GM19351 (cell line): ENCODE measurements around the gene COL6A1.
"Not testable (repeated sequence)": the region's sequence is repeated elsewhere in the genome, so short reads cannot be mapped to it uniquely, and the experiment has no call there.

ENCODE experiments used
- ATAC-seq: cut with Tn5 transposase; IDR thresholded peaks from one replicate; pipeline ENCODE4 v1.9.1; 2021; ENCODE audit warnings: mild to moderate bottlenecking, moderate library complexity; ENCODE audit not compliant: unreplicated experiment

The COL6A1 gene

DNA sequence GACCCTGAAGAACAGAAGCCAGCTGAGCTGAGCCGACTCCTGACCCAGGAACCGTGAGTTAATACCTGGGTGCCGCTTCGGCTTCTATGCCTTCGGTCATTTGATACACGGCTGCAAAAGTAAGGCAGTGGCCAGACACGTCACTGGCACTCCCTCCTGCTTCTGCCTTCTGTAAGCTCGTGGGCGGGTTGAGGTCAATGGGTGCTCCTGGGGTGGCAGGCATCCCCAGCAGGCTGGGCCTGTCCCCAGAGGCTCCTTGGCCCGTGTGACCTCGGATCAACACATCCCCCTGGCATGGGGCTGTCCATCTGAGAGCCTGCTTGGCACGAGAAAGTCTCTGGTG is 35.7 kb upstream of the COL6A1 start:
- ATAC-seq: no peak

DNA sequence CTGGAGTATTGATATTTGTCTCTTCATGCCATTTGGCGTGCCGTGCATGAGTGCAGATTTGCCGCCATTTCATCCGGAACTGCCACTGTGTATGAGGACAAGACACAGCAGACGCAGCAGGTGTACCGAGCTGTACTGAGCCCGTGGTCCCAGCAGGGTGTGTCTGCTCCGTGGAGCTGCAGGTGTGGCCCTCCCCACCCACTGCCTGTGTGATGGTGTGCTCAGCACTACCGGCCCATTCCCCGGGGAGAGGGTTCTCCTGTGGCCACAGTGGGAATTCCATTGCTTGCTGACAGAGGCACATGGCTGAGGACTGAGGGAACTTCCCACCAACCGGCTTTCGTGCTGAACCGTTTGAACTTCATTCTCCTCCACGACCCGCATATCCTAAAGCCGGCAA is 34.3 kb upstream of the COL6A1 start:
- no peak for ATAC-seq

DNA sequence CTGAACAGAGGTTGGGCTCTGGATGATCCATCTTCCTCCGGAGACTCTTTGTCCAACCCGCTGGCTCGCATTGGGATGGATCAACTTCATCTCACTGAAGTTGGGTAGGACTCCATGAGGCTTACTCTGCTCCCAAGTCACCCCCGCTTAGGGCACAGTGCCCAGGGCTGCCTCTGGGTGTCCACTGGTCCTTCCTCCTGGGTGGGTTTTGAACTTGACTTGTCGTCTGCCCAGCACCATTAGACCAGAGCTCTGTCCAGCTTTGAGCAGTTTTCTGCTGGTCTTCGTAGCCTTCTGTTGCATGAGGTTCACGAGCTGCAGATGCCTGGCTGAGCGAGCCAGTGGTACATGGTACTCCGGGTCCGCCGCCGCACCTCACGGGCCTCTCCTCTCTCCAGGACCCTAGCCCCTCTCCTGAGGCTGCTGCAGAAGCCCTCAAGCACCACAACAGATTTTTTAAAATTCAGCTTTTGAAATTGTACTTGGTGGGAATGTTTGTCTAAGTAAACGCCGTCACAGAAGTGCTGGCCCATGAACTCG is 33.8 kb upstream of the COL6A1 start:
- no peak for ATAC-seq

DNA sequence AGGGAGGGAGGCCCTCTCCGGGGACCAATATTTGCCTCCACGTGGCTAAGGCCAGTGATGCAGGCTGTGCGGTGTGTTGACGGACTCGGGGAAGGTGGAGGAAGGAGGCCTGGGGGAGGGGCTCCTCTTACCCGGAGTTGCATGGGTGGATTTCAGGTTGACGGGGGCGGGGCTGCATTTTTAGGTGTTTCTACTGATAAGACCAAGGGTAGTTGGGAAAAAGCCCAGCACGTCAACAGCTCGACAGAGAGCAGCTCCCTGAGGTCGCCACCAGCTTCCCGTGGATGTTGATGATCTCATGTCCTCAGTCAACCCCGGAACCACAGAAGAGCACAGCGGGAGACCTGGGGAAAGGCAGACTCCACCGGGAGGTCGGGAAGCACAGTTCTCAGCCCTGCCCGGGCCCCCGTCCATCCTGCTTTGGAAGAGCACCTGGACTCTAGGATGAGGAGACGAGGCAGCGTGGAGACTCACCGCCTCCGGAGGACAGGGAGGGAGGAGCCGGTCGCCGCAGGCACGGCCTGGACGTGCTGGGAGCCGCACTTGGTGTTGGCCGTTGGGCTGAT is 32.9 kb upstream of the COL6A1 start:
- no peak for ATAC-seq

DNA sequence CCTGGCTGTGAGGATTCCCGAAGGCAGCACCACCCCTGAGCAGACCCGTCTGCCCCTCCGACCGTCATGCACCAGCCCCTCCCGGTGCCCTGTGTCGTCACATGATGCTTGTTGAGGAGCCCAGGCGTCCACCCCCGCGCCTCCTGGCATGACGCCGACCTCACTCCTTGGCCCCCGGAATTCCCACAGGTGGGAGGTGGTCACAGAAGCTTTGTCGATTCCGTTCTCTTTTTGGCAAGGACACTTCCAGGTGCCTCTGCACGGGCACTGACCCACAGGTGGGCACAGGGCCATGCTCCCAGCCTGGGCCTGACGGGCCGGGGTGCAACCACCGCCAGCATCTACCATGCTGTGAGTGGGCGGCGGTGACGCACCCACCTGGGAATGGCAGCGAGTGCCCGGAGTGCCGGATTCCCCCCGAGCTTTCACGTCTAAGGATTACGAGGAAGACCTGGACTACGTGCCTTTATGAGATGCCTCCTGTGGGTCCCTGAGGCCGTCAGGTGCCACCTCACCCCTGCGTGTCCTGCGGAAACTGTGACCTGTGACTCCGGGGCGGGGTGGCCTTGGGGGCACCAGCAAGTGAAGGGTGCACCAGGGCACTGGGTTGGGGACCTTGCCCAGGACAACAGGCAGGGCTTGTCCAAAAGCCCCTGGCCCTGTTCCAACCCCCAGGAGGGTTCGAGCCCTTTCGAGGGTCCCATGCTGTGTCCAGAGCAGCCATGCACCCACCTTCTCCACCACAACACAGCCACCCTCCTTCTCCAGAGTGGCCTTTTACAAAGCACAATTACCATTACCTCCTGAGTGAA is 31.4 kb upstream of the COL6A1 start:
- ATAC-seq: no peak

DNA sequence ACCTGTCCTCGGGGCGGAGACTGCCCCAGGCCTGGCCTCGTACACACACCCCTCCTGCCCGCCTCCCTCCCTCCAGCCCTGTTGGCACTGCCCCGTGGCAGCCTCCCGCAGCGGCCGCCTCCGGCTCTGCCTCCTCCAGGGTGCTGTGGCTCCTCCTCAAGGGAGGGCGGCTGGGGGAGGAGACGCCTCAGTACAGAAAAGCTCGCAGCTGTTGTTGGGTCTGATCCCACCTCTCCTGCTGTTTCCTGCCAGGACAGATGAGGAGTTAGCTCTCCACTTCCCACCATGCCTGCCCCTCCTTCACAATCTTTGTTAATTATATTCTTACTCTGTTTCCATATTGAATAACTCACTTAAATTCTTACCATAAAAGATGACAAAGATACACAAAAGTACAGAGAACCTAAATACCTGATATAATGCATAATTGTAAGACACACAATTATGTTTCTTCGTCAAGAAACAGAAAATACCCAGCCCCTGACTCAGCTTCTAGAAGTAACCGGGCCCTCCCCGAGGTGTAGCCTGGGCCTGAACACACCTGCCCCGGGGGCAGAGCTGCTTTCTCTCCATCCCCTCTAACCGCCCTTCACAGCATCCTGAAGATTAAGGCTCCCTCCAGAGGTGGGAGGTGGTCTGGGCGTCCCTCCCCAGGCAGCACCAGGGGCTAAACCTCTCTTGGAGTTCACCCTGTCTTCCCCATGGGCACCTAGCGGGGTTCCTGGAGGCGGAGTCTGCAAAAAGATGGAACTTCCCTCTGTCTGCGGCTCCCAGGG is 30.6 kb upstream of the COL6A1 start:
- ATAC-seq: no peak

DNA sequence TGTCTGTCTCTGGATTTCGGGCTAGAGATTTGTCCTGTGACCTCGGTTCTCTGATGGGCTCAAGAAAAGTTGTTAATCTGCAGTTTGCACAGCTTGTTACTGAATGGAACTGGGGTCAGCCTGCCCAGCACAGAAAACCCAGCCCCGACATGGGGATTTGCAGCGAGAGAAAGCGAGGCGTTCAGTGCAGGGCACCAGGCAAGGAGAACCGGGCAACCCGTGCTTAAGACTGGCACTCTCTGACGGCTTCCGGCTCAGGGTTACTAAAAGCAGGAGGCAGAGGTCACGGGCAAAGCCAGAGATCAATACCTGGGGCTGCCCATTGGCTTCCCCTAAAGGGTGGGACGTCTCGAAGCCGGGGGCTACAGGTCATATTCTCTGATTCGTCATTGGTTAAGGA is 29.9 kb upstream of the COL6A1 start:
- no peak for ATAC-seq

DNA sequence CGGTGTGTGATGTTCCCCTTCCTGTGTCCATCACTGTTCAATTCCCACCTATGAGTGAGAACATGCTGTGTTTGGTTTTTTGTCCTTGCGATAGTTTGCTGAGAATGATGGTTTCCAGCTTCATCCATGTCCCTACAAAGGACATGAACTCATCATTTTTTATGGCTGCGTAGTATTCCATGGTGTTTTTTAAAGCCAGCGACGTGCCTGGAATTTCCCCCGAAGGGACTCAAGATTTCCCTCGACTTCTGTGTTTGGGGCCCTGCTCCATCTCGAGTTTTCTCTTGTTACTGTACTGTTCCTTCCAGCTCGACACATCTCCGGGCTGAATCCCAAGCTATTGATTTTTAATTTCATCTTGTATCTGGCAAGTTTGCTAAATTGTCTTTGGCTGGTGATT is 29.0 kb upstream of the COL6A1 start:
- ATAC-seq: not testable (repeated sequence)

DNA sequence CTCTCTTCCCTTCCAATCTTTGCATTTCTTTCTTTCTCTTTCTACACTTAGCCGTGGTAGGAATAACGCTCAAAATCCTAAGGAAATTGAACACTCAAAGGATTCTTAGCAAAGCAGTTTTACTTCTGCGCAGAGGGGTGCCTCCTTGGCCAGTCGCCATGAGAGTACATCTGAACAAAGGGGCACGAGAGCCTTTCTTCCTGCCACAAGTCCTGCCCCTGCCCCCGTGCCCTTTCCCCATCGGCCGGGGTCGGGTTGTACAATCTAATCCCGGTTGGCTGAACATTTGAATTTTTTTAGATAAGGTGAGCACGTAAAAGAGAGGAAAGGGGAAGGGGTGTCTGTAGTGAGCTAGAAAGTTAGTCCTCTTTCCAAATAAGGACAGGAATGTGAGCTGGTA is 28.6 kb upstream of the COL6A1 start:
- ATAC-seq: no peak

DNA sequence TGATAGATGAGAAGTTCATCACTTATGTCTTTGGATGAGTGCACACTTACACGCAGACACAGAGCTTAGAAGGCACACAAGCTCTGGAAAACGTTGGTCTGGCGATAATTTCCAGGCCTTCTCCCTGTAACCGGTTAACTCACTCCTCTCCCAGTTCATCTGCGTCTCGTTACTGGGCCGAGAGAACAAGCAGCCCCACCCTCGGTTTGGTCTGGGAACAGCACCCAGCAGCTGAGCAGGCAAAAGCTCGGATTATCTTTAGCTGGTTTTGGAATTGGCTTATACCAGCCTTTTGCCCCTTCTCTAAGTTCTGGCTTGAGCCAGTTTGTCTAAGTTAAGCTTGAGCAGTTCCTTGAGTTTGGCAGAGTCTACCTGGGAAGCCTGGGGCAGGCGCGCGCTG is 27.3 kb upstream of the COL6A1 start:
- no peak for ATAC-seq

DNA sequence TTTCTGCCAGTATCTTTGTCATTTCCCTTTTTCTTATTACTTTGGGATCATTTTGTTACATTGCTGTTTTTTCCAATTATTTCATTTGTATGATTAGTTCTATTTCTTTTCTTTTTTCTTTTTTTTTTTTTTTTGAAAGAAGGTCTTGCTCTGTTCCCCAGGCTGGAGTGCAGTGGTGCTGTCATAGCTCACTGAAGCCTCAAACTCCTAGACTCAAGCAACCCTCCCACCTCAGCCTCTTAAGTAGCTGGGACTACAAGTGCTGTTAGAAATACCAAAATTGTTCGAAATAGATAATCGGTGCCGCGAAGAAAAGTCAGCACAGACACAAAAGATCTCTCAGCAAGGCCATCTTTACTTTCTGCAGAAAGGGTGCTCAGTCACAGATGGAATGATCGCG is 26.6 kb upstream of the COL6A1 start:
- ATAC-seq: no peak

DNA sequence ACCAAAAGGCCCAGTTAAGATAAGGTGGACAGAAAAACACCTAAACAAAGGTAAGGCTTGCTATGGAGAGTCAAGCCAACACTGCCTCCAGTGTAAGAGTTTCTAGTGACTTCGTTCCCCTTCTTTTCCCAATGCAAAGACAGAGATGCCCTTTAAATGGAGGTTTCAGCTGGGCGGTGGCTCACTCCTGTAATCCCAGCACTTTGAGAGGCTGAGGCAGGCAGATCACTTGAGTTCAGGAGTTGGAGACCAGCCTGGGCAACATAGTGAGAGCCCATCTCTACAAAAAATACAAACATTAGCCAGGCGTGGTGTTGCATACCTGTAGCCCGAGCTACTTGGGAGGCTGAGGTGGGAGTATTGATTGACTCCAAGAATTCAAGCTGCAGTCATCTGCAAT is 24.0 kb upstream of the COL6A1 start:
- no peak for ATAC-seq

DNA sequence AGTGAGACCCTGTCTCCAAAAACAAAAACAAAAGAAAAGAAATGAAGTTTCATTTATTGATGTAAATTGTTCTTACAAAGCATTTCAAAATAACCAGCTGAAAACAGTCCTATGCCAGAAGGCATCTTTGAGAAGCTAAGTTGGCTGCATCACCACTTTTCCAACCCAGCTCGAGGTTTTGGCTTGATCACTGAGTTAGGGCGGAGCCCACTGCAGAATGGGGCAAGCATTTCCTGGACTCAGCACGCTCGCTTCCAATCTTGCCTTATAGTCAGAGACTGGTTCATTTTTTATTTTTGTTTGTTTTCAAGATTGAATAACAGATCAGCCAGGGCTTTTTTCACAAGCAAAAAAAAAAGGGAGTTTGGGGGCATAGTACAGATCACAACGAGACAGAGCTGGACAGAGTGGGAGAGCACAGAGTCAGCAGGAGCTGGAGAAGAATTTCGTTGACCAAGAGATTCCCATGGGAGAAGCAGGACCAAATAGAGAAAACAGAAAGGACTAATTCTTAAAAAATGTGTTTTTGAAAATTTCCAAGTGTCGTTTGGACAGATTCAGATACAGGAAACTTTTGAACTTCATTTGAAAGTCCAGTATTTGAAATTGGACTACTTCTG is 23.5 kb upstream of the COL6A1 start:
- ATAC-seq: no peak

DNA sequence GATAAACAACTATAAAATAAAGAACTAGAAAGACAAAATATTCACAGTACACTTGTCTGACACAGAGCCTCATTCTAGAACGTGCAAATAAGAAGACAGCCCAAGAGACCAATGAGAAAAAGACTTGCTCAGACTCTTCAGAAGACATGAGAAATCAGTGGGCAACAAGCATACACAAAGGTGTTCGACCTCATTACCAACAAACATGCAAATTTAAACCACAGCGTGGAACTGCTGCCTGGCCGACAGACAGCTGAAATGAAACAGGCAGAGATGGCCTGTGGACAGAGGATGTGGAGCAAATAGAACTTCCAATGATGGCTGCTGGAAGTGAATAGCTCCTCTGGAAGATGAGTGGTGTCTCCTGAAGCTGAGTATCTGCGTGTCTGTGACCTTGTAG is 22.4 kb upstream of the COL6A1 start:
- no peak for ATAC-seq

DNA sequence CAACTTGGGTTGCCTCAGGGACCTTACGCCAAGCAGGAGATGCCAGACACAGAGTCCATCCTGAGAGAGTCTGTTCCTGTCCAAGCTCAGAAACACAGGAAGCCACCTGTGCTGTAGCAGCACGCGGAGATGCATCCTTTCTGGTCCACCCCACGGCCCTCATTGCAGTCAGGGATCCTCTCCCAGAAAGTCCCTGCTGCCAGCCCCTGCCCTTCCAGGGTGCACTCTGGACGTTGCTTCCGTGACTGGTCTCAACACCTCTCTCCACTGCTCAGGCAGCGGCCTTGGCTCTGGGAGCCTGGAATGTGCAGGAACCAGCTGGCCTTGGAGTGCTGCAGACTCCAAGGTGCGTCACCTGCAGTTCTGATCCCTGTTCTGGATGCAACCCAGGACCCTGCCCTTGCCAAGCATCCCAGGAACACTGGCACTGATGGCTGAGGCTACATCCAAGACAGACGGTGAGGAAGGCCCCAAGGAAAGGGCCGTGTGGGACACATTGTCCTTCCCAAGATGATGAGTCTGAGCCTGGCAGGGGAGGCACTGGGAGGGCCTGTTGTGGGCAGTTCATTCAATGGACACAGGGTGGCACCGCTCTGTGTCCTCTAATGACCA is 21.7 kb upstream of the COL6A1 start:
- ATAC-seq: no peak

DNA sequence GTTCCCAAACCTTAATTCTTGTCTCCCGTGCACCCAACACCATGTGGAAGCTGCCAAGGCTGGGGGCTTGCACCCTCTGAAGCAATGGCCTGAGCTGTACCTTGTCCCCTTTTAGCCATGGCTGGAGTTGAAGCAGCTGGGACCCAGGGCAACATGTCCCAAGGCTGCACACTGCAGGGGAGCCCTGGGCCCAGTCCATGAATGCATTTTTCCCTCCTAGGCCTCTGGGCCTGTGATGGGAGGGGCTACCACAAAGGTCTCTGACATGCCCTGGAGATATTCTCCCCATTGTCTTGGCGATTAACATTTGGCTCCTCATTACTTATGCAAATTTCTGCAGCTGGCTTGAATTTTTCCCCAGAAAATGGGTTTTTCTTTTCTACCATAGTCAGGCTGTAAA is 20.2 kb upstream of the COL6A1 start:
- ATAC-seq: not testable (repeated sequence)

DNA sequence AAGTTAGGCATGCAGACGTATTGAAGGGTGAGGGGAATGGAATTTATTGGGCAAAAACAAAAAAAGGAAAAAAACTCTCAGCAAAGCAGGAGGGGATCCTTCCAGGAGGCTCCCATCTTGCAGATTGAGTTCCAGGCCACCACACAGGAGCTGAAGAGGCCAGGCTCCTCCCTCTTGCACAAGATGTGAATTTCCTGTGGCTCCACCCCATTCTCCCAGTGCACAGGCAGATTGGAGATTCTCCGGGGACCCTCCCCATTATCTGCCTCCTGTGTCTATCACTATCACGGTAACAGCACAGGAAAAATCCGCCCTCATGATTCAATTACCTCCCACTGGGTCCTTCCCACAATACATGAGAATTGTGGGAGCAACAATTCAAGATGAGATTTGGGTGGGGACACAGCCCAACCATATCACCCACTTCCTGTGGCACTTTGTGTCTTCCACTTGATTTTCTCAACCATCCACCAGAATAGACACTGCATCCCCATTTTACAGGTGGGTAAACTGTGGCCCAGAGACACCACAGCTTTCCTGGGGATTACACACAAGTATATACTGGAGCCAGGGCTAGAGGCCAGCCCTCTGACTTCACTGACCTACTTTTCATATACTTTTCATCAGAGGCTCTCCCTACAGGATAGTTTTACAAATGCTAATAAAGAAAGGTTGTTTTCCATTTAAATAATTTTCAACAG is 18.9 kb upstream of the COL6A1 start:
- ATAC-seq: no peak

DNA sequence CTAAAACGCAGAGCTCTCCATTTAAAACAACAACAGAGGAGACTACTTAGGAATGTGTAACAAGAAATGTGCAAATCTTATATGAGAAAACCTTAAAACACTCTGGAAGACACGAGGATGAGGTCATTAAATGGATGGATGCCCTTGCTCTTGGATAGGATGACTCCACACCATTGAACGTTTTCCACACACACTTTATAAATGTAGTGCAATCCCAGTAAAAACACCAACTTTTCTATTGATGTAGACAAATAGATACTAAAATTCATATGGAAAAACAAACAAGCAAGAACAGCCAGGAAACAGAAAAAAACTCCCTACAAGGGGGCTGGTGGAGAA is 18.4 kb upstream of the COL6A1 start:
- no peak for ATAC-seq

DNA sequence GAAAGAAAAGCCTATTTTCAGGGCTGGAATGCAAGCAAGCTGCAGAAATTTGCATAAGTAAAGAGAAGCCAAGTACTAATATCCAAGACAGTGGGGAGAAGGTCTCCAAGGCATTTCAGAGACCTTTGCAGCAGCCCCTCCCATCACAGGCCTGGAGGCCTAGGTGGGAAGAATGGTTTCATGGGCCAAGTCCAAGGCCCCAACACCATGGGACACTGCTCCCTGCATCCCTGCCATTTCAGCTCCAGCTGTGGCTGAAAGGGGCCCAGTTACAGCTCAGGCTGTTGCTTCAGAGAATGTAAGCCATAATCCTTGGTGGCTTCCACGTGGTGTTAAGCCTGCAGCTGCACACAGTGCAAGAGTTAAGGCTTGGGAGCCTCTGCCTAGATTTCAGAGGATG is 16.9 kb upstream of the COL6A1 start:
- ATAC-seq: no peak

DNA sequence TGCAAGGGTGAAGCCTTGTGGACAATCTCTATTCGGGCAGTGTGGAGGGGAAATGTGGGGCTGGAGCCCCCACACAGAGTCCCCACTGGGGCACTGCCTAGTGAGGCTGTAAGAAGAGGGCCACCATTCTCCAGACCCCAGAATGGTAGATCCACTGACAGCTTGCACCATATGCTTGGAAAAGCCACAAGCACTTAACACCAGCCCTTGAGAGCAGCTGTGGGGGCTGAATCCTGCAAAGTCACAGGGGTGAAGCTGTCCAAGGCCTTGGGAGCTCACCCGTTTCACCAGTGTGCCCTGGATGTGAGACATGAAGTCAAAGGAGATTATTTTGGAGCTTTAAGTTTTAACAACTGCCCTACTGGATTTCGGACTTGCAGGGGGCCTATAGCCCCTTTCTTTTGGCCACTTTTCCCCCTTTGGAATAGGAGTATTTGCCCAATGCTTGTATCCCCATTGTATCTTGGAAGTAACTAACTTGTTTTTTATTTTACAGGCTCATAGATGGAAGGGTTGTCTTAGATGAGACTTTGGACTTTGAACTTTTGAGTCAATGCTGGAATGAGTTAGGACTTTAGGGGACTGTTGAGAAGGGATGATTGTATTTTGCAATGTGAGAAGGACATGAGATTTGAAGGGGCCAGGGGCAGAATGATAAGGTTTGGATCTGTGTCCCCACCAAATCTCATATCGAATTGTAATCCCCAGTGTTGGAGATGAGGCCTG is 16.3 kb upstream of the COL6A1 start:
- ATAC-seq: no peak
